Hepatocyte (in vitro differentiated cells): ENCODE measurements around the gene FKBP6. TPM values are rescaled to one million over a fixed set of nuclear protein-coding genes. Genes with fewer than 3 reads are reported as not detected.

Experiments
- DNase-seq: peaks from one replicate; pipeline ENCODE4 v3.0.0-alpha.2; 2016; ENCODE audit warnings: low spot score
- H2AFZ ChIP-seq: fragments of 200-600 bp; sonication (generic); 2 replicates; pipeline ENCODE4 v1.6.0; 2016; ENCODE audit warnings: antibody characterized with exemption, mild to moderate bottlenecking
- H3K27ac ChIP-seq: fragments of 200-600 bp; sonication (generic); 2 replicates; pipeline ENCODE4 v1.5.1; 2016; ENCODE audit warnings: mild to moderate bottlenecking
- H3K27me3 ChIP-seq: fragments of 200-600 bp; sonication (generic); 2 replicates; pipeline ENCODE4 v1.6.1; 2016
- H3K36me3 ChIP-seq: fragments of 200-600 bp; sonication (generic); replicated peaks from 2 replicates; pipeline ENCODE4 v1.5.1; 2016; ENCODE audit warnings: low read depth; ENCODE audit not compliant: insufficient read depth
- H3K4me1 ChIP-seq: fragments of 200-600 bp; sonication (generic); 2 replicates; pipeline ENCODE4 v1.5.1; 2016; ENCODE audit warnings: mild to moderate bottlenecking, moderate library complexity; ENCODE audit not compliant: insufficient read depth
- H3K4me2 ChIP-seq: fragments of 200-600 bp; sonication (generic); 2 replicates; pipeline ENCODE4 v1.6.0; 2016
- H3K4me3 ChIP-seq: fragments of 200-600 bp; sonication (generic); 2 replicates; pipeline ENCODE4 v1.5.1; 2016; ENCODE audit warnings: mild to moderate bottlenecking
- H3K79me2 ChIP-seq: fragments of 200-600 bp; sonication (generic); 2 replicates; pipeline ENCODE4 v1.6.0; 2017; ENCODE audit warnings: mild to moderate bottlenecking
- H3K9me2 ChIP-seq: fragments of 200-600 bp; sonication (generic); replicated peaks from 2 replicates; pipeline ENCODE4 v1.6.0; 2017; ENCODE audit warnings: mild to moderate bottlenecking; ENCODE audit not compliant: insufficient read depth
- H3K9me3 ChIP-seq: fragments of 200-600 bp; sonication (generic); 2 replicates; pipeline ENCODE4 v1.5.1; 2016; ENCODE audit warnings: low read depth, mild to moderate bottlenecking
- H4K20me1 ChIP-seq: fragments of 200-600 bp; sonication (generic); 2 replicates; pipeline ENCODE4 v1.6.0; 2016; ENCODE audit warnings: mild to moderate bottlenecking; ENCODE audit not compliant: insufficient read depth, poor library complexity, severe bottlenecking
- CTCF ChIP-seq: fragments of 200-600 bp; sonication (generic); IDR thresholded peaks from 2 replicates; pipeline ENCODE4 v1.5.1; 2016; ENCODE audit warnings: antibody characterized with exemption, mild to moderate bottlenecking; ENCODE audit not compliant: poor library complexity
- EZH2 ChIP-seq: fragments of 200-600 bp; sonication (generic); IDR thresholded peaks from 2 replicates; pipeline ENCODE4 v1.6.1; 2016; ENCODE audit warnings: antibody characterized with exemption, mild to moderate bottlenecking, borderline replicate concordance
- EZH2phosphoT487 ChIP-seq: fragments of 200-600 bp; sonication (generic); IDR thresholded peaks from one replicate; pipeline ENCODE4 v1.6.1; 2018; ENCODE audit warnings: antibody characterized with exemption, mild to moderate bottlenecking, low read depth, moderate library complexity; ENCODE audit not compliant: unreplicated experiment, severe bottlenecking
- WGBS: methylation state at CpG from one replicate; pipeline ENCODE4 v1.1.6; 2016; ENCODE audit warnings: low lambda C conversion rate; ENCODE audit errors: missing lambda C conversion rate; 5-methylcytosine and 5-hydroxymethylcytosine counted together
- polyA plus RNA-seq: library from polyadenylated mRNA; unstranded; fragments of >200 nt; fragmentation: Nextera tagmentation; extraction: Ambion mirVana; gene quantifications from 2 replicates; pipeline ENCODE4 v1.2.1, GENCODE V29; 2016
- total RNA-seq: library from RNA; depleted of rRNA; stranded (reverse); fragments of >200 nt; gene quantifications from 2 replicates; pipeline ENCODE4 v1.2.3, GENCODE V29; 2014

The FKBP6 gene
- total and polyA plus RNA-seq, 2 experiments from 2014 or later, result 0.17 TPM; not detected in 1

GRCh38 chr7:73329861-73330581 is 2.1 kb downstream of the FKBP6 start:
- Histone ChIP-seq H3K79me2 (no peaks in the 10 kb centered on the region), H3K4me3 (no peak overlapping the region), H4K20me1 (no peaks in the 10 kb centered on the region), H3K9me2 (no peaks in the 10 kb centered on the region), H2AFZ (peak overlapping the region; percentile 77), H3K27ac (peak overlapping the region; percentile 39), H3K36me3 (no peaks in the 10 kb centered on the region), H3K27me3 (no peaks in the 10 kb centered on the region), H3K4me2 (peak overlapping the region; percentile 69), H3K9me3 (no peaks in the 10 kb centered on the region), H3K4me1 (peaks cover 12% of the 10 kb centered on the region)
- WGBS, result 28% methylated on average over 11 of the region's 11 CpGs
- TF ChIP-seq EZH2phosphoT487, result no peak
- no peak for TF ChIP-seq EZH2
- TF ChIP-seq CTCF, result no peak
- peak; percentile 35 for DNase-seq

- TF ChIP-seq EZH2 (no peak), EZH2phosphoT487 (no peak)
- no peaks in the 10 kb centered on the region for H3K79me2 ChIP-seq
- peaks cover 12% of the 10 kb centered on the region for H3K4me1 ChIP-seq
- H3K27ac ChIP-seq, result peak overlapping the region; percentile 39
- no peaks in the 10 kb centered on the region for H3K36me3 ChIP-seq
- WGBS, result 69% methylated on average over 6 of the region's 6 CpGs
- H3K9me2 ChIP-seq, result no peaks in the 10 kb centered on the region
- H2AFZ ChIP-seq, result peak overlapping the region; percentile 77
- no peaks in the 10 kb centered on the region for H3K9me3 ChIP-seq
- no peak for DNase-seq
- no peaks in the 10 kb centered on the region for H4K20me1 ChIP-seq
- no peak overlapping the region for H3K4me3 ChIP-seq
- H3K27me3 ChIP-seq, result no peaks in the 10 kb centered on the region
- peak overlapping the region; percentile 69 for H3K4me2 ChIP-seq
Measured at GRCh38 chr7:73330772-73331171, 2.8 kb downstream of the FKBP6 start.

GRCh38 chr7:73332447-73332846 is 4.5 kb downstream of the FKBP6 start:
- no peak overlapping the region for H3K4me2 ChIP-seq
- no peaks in the 10 kb centered on the region for H4K20me1 ChIP-seq
- TF ChIP-seq EZH2phosphoT487 (no peak), CTCF (no peak), EZH2 (no peak)
- no peak overlapping the region for H2AFZ ChIP-seq
- H3K27ac ChIP-seq, result no peak overlapping the region
- H3K9me3 ChIP-seq, result no peaks in the 10 kb centered on the region
- peaks cover 12% of the 10 kb centered on the region for H3K4me1 ChIP-seq
- DNase-seq, result no peak
- WGBS, result 91% methylated on average over 6 of the region's 6 CpGs
- H3K36me3 ChIP-seq, result no peaks in the 10 kb centered on the region
- no peaks in the 10 kb centered on the region for H3K27me3 ChIP-seq
- no peak overlapping the region for H3K4me3 ChIP-seq
- H3K79me2 ChIP-seq, result no peaks in the 10 kb centered on the region
- H3K9me2 ChIP-seq, result no peaks in the 10 kb centered on the region

- Histone ChIP-seq H3K4me3 (no peak overlapping the region), H3K36me3 (no peaks in the 10 kb centered on the region), H2AFZ (no peak overlapping the region), H3K9me3 (no peaks in the 10 kb centered on the region), H3K9me2 (no peaks in the 10 kb centered on the region), H3K4me2 (no peak overlapping the region), H3K4me1 (peaks cover 4% of the 10 kb centered on the region), H3K27ac (no peak overlapping the region), H4K20me1 (no peaks in the 10 kb centered on the region), H3K79me2 (no peaks in the 10 kb centered on the region), H3K27me3 (no peaks in the 10 kb centered on the region)
- WGBS, result 87% methylated on average over 10 of the region's 10 CpGs
- DNase-seq, result no peak
- TF ChIP-seq CTCF, result no peak
- TF ChIP-seq EZH2, result no peak
- TF ChIP-seq EZH2phosphoT487, result no peak
Measured at GRCh38 chr7:73338321-73338720, 10.4 kb downstream of the FKBP6 start.
